M059J (cell line): ENCODE measurements around the gene LRSAM1. TPM values are rescaled to one million over a fixed set of nuclear protein-coding genes. Genes with fewer than 3 reads are reported as not detected.

Experiments
- DNase-seq: peaks from one replicate; pipeline ENCODE4 v3.0.0-alpha.2; 2012; ENCODE audit warnings: low read depth
- total RNA-seq: library from RNA; depleted of rRNA; stranded (reverse); fragments of >200 nt; shearing (Covaris generic); gene quantifications from 2 replicates; pipeline ENCODE4 v1.2.3, GENCODE V29; 2014; rRNA removed

Gene LRSAM1
- total RNA-seq, 1 experiment from 2014 or later: 12.4 TPM

DNA sequence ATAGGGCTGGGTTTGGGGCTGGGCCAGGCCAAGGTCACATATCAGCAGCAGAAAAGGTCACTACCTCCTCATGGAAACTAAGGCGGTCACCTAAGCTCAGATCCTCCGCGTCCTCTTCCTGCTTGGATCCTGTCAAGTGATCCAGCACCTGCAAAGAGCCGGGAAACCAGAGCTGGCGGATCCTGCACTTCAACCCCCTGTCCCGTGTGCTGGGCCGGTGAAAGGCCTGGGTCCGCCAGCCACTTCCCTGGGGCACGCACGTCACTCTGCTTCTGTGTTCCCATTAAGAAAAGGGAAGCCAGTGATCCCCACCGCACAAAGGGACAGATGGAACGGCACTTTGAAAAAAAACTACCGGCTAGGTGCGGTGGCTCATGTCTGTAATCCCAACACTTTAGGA lies 99.4 kb downstream of the LRSAM1 start:
- DNase-seq: no peak

Other genes starting within 250 kb of the LRSAM1 start
- gene GARNL3, start 186.7 kb upstream of the LRSAM1 start, total RNA-seq: 3.6 and 5.9 TPM in 2 replicates
- gene SLC2A8, start 54.3 kb upstream of the LRSAM1 start, total RNA-seq: 27.0 and 31.7 TPM in 2 replicates
- 6.0 and 9.4 TPM in 2 replicates for gene ZNF79, start 27.1 kb upstream of the LRSAM1 start, total RNA-seq
- gene RPL12, start 104 bp upstream of the LRSAM1 start, total RNA-seq: 1,304 and 1,604 TPM in 2 replicates
- 15.0 and 32.1 TPM in 2 replicates for gene STXBP1, start 160.8 kb downstream of the LRSAM1 start, total RNA-seq